GM19467 (cell line): ENCODE data around the gene TMEM123.

Experiments
- ATAC-seq: cut with Tn5 transposase; IDR thresholded peaks from one replicate; pipeline ENCODE4 v1.9.1; 2021; ENCODE audit warnings: mild to moderate bottlenecking, moderate library complexity; ENCODE audit not compliant: unreplicated experiment

The TMEM123 gene

GRCh38 chr11:102426570-102426969 is 26.0 kb downstream of the TMEM123 start:
- no peak for ATAC-seq

- no peak for ATAC-seq
Measured at GRCh38 chr11:102426000-102426399, 26.6 kb downstream of the TMEM123 start.

- ATAC-seq: no peak
Measured at GRCh38 chr11:102423936-102424335, 28.6 kb downstream of the TMEM123 start.

- no peak for ATAC-seq
Measured at GRCh38 chr11:102422817-102423712, 29.5 kb downstream of the TMEM123 start.

- no peak for ATAC-seq
Measured at GRCh38 chr11:102421261-102421660, 31.3 kb downstream of the TMEM123 start.

- peak; percentile 86 for ATAC-seq
Measured at GRCh38 chr11:102420547-102420946, 32.0 kb downstream of the TMEM123 start.

GRCh38 chr11:102419181-102419580 is 33.4 kb downstream of the TMEM123 start:
- no peak for ATAC-seq

GRCh38 chr11:102416976-102417375 is 35.6 kb downstream of the TMEM123 start:
- ATAC-seq: no peak

GRCh38 chr11:102415304-102415916 is 37.2 kb downstream of the TMEM123 start:
- ATAC-seq: no peak

- ATAC-seq: no peak
Measured at GRCh38 chr11:102414559-102414958, 38.0 kb downstream of the TMEM123 start.

- ATAC-seq: no peak
Measured at GRCh38 chr11:102413497-102413896, 39.1 kb downstream of the TMEM123 start.

GRCh38 chr11:102411142-102411541 is 41.4 kb downstream of the TMEM123 start:
- ATAC-seq: no peak

GRCh38 chr11:102410382-102410784 is 42.2 kb downstream of the TMEM123 start:
- ATAC-seq: no peak

- ATAC-seq: no peak
Measured at GRCh38 chr11:102408339-102408738, 44.2 kb downstream of the TMEM123 start.

- ATAC-seq: no peak
Measured at GRCh38 chr11:102407901-102408300, 44.7 kb downstream of the TMEM123 start.

- no peak for ATAC-seq
Measured at GRCh38 chr11:102406099-102406498, 46.5 kb downstream of the TMEM123 start.

- ATAC-seq: no peak
Measured at GRCh38 chr11:102405501-102405900, 47.1 kb downstream of the TMEM123 start.

- no peak for ATAC-seq
Measured at GRCh38 chr11:102402548-102402947, 50.0 kb downstream of the TMEM123 start.

- ATAC-seq: no peak
Measured at GRCh38 chr11:102401905-102402304, 50.7 kb downstream of the TMEM123 start.

GRCh38 chr11:102400603-102401002 is 52.0 kb downstream of the TMEM123 start:
- ATAC-seq: no peak

- ATAC-seq: no peak
Measured at GRCh38 chr11:102399189-102399588, 53.4 kb downstream of the TMEM123 start.

GRCh38 chr11:102398297-102398696 is 54.3 kb downstream of the TMEM123 start:
- no peak for ATAC-seq
